GM19468 (cell line): Measurements from ENCODE around the gene GDF10.

ENCODE experiments used
- ATAC-seq: cut with Tn5 transposase; IDR thresholded peaks from one replicate; pipeline ENCODE4 v1.9.1; 2021; ENCODE audit warnings: mild to moderate bottlenecking, moderate library complexity, moderate number of reproducible peaks; ENCODE audit not compliant: unreplicated experiment; ENCODE audit errors: extremely low read depth

Gene GDF10

DNA sequence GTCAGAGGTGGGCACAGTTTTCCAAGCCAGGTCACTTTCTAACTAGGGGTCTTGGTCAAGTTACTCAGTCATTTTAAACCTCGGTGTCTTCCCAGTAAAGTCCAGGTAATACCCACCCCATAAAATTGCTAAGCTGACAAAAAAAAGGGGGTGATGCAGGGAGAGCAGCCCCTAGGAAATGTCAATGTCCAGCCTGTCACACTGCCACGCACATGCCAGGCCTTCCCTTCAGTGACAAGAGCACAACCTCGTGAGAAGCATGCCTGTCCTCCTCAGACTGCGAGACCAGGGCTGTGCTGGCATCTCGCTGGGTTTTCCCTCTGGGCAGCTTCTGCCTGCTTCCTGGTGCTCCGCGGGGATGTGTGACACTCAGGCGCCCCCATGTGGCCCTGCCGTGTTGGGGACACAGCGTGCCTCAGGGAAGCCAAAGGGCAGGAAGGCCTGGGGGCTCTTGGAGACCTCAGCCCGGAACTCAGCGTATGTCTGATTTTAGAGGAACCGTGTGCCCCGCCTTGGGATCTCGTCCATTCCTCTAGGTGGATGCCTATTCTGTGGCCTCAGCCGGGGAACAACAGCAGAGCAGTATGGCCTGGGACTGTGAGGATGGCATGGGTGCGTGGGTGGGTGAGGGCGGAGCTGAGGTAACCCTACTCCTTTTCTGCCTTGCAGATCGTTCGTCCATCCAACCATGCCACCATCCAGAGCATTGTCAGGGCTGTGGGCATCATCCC lies 12.1 kb downstream of the GDF10 start:
- no peak for ATAC-seq

DNA sequence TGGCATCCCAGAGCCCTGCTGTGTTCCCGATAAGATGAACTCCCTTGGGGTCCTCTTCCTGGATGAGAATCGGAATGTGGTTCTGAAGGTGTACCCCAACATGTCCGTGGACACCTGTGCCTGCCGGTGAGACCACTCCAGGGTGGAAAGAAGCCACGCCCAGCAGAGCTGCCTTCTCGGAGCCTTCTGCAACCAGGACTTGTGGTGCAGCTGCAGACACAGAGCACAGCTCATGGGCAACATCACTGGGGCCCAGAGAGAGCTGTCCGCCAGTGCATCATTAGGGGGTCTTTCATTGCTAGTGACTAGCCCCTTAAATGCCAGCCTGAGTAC lies 12.6 kb downstream of the GDF10 start:
- no peak for ATAC-seq

DNA sequence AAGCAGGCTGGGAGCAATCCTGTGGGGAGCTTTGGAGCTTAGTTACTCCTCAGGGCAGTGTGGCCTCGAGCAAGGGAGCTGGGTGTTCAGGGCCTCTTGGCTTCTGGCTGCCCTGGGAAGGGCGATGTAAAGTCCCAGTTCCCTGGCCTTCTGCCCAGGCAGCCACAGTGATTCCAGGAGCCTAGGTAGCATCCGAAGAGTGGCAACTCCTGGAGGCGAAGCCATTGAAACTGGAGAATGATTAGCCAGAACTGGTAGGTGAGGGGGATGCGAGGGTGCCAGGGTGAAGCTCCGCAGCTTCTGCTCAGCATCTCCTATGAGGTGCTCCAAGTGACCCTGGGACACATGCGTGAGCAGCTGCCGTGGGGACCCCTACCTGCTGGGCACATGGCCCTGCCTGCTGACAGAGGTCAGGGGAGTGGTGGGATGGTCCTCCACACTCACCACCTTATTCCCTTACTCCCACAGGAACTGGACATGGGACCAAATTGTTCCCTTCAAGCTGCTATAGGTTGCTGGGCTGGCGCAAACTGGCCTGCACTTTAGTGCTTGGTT lies 14.5 kb downstream of the GDF10 start:
- no peak for ATAC-seq

DNA sequence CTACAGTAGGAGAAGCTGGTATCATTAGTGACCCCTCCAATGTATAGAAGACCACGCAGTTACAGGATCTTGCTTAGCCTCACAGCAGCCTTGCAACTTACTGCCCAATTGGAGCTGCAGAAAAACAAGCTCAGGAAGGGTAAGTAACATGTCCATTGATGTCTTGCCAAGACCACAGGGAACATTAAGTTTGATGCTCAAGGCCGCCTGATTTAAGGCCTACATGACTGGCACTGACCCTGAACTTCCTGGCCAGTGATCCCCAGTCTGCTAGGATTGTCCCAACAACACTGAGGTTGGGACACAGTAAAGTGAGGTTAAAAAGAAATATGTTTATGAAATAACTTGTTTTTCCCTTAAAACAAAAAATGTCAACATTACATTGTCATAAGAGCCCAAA lies 15.4 kb downstream of the GDF10 start:
- no peak for ATAC-seq

DNA sequence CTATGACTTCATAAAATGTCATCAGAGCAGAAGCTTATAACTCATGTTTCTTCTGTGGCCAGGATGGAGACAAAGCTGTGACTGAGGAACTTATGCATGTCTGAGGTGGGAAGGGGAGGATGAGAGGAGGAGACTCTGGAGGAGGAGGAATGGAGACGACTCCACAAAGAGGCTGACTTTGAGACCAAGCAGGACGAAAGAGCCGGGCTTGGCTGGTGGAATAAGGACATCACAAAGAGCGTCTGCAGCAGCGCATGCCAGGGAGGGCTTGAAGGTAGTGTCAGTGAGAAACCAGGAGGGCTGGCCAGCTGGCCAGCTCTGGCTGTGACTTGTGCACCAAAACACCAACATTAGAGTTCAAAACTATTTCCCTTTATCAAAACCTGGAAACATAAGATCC lies 16.1 kb downstream of the GDF10 start:
- ATAC-seq: no peak

DNA sequence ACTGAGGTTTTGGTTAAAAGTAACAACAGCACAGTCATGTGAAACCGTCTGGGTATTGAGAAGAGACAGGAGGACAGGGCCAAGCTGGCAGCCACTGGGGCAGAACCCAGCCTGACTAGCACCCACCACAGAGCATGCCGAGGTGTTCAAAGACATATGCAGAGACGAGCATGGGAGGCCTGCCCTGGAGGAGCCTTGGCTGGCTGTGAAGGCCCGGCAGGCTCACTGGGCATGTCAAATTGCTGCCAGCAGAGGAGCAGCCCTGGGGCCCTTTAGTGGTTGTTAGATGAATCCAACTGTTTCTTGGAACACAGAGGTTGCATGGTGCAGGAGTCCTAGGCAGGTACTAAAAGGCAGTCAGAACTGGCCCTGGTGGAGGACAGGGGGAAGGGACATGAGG lies 17.3 kb downstream of the GDF10 start:
- no peak for ATAC-seq

DNA sequence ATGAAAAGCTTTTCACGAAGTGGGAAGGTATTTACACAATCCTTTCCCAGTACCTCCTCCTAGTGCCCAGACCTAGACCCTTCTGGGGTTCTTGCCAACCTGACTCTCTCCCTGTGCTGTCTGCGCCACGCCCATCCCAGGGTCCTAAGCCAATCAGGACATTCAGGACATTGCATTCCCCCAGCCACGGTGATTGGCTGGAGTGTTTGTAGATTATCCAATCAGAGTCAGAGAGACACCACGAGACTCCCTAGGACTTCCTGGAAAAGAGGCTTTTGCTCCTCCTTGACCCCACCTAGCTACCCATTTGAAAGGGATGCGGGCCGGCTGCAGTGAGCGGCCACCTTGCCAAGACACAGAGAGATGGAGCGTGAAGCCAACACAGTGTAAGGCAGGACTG lies 18.7 kb downstream of the GDF10 start:
- ATAC-seq: no peak

DNA sequence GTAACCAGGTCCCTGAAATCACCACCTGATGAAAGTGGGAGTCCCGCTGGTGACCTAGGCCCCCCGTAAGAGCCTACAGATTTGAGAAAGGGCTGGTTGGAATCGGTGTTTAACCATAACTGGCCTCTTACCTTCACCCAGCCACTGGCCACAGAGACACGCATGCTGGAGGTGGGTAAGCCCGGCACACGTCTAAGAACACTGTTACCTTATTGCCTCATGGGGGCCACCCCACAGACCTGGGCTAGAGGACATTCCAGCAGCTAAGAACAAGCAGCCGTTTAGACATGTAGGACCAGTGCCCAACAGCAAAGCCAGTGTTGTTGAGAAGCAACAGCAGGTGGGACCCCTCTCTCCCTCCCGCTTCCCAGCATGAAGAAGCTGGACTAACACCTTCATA lies 19.8 kb downstream of the GDF10 start:
- ATAC-seq: no peak

DNA sequence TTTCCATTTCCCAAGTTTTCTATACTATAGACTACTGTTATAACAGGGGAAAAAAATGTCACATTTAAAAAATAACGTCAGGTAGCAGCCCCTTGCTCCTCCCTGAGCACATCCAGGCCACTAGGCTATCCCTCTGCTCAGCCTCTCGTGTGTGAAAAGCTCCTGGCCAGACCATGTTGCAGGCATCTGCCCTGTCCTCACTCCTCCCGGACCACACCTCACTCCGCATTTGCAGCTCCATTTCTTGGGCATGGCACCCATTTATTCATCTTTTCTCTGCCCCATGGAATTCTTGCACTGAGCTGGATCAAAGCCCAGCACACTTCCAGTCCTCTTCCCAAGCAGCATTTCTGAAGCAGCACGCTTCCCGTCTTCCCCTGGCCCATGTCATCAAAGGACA lies 20.8 kb downstream of the GDF10 start:
- ATAC-seq: no peak

DNA sequence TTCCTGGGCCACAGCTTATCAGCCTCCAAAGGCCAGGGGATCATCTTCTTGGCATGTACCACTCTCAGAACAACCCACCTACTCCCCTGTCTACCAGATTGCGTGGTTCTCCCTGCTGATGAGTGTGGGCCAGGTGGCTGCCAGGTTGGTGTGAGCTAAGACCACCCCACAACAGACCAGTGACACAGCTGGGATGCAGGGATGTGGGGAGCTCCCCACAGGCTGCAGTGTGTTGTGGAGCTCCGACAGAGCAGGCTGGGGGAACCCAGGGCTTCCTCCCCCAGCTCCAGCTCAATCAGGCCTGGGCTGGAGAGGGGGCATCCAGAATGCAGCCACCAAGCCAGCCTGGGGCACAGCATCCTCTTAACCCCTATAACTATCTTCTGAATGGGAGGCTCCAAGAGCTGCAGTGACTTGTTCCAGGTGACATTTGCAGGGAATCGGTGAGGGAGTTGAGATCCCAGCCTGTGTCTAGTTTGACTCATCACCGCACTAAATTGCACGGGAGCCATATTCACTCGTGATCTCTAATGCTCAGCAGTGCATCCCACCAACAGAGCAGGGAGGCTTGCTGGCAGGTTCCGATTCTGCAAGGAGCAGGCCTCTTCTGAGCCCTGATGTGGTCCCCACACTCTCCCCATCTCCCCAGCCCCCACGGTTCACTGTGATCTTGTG lies 21.7 kb downstream of the GDF10 start:
- ATAC-seq: no peak

DNA sequence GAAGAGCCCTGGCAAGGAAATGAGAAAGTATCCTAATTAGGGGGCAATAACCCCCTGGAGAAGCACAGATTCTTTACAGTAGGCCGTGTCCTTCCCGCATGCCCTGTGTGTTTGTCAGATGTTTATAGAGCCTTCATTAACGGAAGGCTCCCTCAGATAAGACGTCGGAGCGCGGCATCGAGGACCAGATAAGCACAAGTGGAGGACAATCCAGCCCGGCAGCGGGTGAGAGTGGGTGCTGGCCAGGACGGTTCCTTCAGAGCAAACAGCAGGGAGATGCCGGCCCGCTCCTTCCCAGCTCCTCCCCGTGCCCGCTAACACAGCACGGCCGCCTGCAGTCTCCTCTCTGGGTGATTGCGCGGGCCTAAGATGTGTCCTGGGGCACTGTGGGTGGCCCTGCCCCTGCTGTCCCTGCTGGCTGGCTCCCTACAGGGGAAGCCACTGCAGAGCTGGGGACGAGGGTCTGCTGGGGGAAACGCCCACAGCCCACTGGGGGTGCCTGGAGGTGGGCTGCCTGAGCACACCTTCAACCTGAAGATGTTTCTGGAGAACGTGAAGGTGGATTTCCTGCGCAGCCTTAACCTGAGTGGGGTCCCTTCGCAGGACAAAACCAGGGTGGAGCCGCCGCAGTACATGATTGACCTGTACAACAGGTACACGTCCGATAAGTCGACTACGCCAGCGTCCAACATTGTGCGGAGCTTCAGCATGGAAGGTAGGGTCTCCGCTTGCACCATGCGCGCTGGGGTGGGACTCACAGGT lies 22.5 kb downstream of the GDF10 start, which contains the start of gene GDF2:
GDF2 (plus strand) TSS at position 155 of the 762 bp plus-strand sequence; CDS start at position 370, 215 bp downstream.
- ATAC-seq: no peak

DNA sequence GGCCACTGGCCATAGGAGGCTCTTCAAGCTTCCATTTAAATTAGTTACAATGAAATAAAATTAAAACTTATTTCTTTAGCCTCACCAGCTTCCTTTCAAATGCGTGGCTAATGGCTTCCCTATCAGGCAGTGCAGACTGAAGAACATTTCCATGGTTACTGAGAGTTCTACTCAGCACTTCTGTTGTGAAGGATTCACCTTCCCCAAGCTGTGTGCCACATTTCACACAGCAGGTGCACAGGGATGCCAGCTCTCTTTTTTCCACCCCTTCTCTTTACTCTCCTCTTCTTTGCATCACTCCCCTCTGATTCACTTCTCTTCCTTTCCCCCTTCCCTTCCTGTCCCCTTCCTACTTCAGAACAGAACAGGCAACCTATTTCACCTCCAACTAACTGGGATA lies 23.1 kb downstream of the GDF10 start:
- no peak for ATAC-seq

DNA sequence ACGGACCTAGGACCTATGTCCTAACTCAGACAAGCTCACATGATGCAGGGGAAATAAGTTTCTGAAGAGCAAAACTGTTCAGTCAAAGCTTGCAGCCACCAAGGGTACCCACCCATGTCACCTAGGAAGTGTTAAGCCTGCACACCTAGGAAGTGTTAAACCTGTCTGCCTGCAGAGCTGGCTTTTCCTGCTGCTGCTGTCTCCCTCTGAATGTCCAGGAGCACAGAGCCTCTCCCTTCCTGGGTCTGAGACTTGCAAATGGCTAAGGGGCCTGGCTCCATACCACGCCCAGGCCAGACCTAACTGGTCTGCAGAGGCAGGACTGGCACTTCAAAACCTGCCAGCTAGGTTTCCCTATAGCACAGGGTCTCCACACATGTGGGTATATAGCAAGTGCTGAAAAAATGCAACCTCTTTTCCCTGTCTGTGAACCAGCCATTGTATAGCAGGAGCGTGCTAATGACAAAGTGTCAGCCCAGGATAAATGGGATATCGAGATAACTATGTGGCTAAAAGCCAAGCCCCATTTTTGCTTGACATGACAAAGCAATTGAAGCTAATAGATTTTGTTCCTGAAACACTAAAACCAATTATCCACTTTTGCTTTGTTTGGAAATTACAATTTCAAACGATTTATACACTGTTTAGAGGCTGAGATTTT lies 23.8 kb downstream of the GDF10 start:
- ATAC-seq: no peak

DNA sequence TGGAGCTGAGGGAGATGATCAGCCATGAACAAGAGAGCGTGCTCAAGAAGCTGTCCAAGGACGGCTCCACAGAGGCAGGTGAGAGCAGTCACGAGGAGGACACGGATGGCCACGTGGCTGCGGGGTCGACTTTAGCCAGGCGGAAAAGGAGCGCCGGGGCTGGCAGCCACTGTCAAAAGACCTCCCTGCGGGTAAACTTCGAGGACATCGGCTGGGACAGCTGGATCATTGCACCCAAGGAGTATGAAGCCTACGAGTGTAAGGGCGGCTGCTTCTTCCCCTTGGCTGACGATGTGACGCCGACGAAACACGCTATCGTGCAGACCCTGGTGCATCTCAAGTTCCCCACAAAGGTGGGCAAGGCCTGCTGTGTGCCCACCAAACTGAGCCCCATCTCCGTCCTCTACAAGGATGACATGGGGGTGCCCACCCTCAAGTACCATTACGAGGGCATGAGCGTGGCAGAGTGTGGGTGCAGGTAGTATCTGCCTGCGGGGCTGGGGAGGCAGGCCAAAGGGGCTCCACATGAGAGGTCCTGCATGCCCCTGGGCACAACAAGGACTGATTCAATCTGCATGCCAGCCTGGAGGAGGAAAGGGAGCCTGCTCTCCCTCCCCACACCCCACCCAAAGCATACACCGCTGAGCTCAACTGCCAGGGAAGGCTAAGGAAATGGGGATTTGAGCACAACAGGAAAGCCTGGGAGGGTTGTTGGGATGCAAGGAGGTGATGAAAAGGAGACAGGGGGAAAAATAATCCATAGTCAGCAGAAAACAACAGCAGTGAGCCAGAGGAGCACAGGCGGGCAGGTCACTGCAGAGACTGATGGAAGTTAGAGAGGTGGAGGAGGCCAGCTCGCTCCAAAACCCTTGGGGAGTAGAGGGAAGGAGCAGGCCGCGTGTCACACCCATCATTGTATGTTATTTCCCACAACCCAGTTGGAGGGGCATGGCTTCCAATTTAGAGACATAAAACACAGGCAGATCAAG lies 25.6 kb downstream of the GDF10 start:
- no peak for ATAC-seq

DNA sequence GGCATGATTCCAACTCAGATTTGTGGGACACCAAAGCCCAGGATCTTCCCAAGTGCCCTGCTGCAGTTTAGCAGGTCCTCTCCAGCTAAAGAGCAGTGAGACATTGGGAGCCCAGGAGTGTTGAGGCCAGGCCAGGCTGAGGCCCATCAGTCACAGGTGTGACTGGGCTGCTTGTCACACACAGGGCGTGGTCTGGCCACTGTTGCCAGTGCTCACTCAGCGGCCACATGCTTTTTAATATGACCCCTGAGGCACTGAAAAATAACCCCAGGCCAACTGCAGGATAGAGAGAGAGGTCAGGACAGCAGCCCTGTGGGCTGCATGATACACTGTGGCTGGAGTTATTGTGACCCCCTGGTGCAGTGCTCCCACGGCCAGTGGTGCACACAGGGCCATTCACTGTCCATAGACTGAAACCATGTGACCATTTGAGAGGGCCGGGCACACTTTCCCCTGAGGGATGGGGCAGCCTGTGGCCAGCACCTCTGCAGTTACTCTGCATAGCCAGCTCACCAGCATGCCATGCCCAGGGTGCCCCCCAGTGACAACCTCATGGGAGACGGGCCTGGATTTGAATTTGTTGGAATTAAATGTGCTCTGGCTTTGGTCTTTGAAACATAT lies 26.4 kb downstream of the GDF10 start:
- no peak for ATAC-seq

DNA sequence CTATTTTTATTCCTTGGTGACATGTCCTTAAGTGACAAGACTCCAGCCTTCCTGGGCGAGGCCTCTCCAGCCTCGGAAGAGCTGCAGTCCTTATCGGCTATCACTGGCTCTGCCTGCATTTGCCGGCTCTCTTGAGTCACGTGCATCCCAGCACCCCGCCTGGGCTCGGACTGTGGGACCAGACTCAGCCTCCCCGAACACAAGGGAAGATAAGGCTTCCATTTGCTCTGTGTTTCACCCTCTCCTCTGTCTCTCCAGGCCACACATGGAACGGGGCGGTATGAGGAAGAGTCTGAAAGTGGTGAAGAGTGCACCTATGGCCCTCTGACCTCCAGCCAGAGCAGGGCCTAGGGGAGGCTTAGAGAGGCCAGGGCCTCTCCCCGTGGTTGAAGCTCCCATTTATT lies 26.9 kb downstream of the GDF10 start:
- no peak for ATAC-seq

DNA sequence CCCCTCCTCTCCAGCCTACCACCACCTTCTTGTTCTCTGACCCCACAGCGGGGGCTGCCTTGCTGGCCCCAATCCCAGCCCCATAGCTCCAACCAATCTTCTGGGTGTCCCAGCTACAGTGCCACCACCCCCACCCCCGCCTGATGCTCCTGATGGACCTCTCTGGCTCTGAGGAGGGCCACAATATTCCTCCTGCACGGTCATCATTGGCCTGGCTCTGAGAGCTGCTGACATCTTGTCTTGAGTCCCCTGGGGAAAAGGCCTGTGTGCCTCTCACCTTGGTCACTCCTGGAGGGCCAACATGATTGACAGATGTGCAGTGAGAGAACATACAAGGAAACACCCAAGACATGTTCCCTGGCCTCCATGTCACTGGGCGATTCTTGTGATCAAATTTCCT lies 29.9 kb downstream of the GDF10 start:
- no peak for ATAC-seq

DNA sequence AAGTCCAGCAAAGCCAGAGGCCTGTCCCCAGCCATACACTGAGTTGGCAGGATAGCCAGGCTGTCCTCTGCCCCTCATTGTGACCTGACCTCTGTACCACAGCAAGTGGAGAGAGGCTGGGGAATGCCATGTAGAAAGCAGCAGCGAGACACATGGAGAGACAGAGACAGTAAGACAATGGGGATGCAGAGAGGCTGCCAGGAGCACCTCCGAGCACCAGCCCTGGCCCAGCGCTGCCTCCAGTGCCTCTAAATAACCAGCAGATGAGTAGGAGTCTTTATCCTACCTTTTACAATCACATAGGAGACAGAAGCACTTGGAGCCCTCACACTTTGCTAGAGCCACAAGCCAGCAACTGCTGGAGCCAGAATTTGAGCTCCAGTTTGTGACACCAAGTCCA lies 30.4 kb downstream of the GDF10 start:
- ATAC-seq: no peak

DNA sequence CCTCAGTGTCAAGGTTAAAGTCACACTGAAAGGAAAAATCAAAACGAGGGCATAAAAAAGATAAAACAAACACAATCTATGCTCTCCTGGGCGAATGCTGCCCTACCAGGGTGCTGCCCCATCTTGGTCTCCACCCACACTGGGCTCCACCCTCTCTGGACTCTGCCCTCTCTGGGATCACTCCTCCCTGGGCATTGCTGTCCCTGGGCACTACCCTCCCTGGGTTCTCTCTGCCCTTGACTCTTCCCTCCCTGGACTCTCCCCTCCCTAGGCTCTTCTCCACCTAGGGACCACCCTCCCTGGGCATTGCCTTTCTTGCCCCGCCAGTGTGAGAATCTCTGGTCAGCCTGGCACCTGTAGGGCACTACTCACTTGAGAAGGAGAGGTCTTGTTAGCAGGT lies 30.8 kb downstream of the GDF10 start:
- ATAC-seq: no peak
